ENCODE measurements around the gene NCKAP5.

Gene NCKAP5

DNA sequence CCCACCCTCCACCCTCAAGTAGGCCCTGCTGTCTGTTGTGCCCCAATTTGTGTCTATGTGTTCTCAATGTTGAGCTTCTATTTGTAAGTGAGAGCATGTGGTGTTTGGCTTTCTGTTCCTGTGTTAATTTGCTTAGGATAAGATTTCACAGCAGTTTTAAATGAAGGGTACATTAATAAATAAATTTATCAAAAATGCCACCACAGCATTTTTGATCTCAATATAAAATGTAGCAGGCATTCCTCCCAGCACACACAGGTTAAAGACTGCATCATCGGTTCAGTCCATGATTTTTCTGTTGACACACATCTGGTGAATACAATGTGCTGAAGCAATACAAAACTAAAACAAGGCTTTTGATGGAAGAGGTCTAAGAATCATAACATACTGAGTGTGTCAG lies 486.2 kb downstream of the NCKAP5 start:
- no peak for DNase-seq (ENCODE audit: low spot score)

GRCh38 chr2:133080822-133081221 lies 487.4 kb downstream of the NCKAP5 start:
- DNase-seq (ENCODE audit: low spot score) = no peak

DNA sequence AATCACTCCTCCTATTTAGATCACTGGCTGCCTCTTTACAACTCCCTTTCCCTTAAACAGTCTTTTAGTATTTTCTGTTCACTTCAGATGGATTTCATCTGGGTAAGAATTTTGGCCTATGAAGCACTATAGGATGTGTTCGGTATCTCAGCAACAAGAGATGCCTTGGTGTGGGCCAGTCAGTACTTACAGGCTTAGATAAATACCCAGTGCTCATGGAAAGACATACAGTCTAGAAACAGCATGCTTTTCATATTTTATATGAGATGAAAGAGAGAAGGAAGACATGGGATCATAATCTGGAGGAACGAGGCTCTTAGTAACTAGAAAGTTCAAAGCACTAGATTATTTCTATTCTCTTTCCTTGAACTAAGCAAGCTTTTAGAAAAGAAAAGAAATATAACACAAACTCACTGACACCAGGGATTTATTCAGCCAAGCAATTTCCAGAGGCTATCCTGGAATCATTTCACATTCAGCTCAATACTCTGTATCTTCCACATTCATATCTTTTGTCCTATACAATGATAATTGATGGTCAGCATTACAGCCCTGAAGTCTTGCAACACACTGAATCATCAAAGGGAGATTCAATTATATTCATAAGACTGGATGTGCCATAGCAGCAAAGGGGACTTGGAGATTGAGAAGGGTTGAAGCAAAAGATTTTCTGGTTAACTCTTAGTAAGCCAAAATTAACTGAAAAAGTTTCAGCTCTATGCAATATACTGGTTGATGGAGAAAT lies 489.4 kb downstream of the NCKAP5 start:
- DNase-seq (ENCODE audit: low spot score) = no peak

GRCh38 chr2:133077269-133077822 lies 490.9 kb downstream of the NCKAP5 start:
- DNase-seq (ENCODE audit: low spot score) = no peak

DNA sequence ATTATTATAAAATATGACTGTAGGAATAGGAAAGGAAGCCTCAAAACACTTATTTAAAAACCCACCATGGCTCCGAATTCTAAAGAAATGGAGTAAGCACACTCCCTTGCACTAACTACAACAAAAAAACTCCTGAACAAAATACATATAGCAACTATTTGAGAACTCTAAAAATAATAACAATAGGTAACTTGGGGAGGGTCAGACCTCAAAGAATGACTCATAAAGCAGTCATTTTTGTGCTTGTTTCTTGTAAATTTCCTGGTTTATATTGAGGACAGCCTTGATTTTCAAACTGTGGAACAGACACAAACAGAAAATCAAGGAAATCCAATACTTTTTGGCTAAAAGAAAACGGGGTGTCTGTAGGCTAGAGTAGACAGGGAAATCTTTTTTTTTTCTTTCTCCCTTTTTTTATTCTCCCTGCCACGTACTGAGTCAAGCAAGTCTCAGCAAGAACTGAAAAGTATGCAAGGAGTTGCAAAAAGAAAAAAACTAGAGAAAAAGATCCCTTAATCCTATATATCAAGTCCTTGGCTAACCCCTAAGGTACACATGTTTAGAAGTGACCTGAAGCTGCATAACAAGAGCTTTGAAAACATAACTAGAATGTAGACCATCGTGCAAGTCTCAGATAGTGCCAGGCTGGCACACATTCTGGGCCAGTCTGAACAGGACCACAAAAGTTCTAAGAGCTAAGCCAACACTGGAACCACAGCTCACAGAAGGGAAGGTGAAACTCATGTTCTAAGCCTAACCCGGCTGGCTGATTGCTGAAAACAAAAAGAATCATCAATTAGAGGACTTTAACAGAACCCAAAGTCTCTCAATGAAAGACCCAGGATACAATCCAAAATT lies 495.2 kb downstream of the NCKAP5 start:
- no peak for DNase-seq (ENCODE audit: low spot score)

DNA sequence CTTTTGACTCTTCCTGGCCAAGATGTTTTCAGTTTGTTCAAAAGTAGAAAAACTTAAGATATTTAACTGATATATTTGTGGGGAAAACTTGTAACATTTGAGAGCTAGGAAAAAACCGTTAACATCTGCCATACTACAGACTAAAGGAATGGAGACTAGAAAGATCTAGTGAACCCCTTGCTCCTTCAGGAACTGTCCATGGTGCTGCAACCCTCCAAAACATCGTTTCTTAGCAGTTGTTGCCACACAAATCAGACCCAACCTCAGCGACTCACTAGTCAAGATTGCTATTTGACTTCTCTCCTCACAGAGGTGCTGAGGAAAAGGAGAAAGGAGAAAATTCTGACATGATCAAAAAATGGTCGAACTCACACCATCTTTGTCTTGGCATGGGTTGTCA lies 504.5 kb downstream of the NCKAP5 start:
- no peak for DNase-seq (ENCODE audit: low spot score)

DNA sequence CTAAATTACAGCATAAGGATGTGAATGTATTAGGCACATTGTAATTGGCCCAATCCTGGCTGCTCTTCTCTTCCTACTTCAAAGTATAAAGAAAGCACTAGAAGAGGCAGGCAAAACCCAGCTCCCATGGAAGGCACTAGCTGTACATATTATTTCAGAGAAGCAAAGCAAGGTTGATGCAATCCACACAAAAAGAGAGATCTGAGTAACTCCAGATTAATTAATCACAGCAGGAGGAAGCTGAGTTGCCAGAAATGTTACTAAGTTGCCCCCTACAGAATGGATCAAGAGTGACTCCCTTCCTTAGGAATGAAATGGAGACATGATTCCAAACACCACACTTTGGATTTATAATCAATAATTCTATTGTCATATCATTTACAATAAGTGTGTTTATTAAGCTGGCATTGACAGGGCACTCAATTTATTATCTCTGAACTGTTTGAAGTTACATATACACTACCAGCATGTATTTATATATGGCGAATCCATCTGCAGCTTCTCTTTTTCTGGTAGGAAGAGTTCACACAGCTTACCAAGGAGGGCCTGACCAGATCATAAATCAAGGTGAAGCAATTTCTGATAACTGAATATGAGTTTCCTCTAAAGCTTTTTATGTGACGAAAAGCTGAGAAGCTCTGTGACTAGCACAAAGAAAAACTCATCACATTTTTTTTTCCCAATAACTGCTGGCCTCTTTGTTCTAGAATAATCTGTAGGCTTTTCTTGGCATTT lies 505.2 kb downstream of the NCKAP5 start:
- no peak for DNase-seq (ENCODE audit: low spot score)

GRCh38 chr2:133061874-133062593 lies 506.2 kb downstream of the NCKAP5 start:
- no peak for DNase-seq (ENCODE audit: low spot score)

GRCh38 chr2:133054297-133054696 lies 514.0 kb downstream of the NCKAP5 start:
- DNase-seq (ENCODE audit: low spot score) = no peak

DNA sequence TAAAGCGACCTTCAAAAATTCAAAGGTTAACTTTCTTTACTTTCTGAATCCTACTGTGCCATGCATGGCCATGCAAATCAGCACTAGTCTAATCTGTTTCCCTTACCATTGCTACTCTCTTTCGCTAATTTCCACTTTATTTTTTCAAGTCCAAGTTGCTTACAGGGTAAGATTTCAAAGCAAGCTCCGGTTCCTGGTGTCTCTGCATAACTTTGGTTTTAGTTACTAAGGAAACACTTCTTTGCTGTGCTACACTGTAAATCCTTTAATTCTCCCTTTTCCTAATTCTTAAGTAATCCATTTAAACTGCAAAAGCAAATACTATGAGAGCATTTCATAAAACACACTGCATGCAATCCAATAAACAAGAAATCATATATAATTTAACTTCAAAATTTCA lies 514.7 kb downstream of the NCKAP5 start:
- DNase-seq (ENCODE audit: low spot score) = no peak

DNA sequence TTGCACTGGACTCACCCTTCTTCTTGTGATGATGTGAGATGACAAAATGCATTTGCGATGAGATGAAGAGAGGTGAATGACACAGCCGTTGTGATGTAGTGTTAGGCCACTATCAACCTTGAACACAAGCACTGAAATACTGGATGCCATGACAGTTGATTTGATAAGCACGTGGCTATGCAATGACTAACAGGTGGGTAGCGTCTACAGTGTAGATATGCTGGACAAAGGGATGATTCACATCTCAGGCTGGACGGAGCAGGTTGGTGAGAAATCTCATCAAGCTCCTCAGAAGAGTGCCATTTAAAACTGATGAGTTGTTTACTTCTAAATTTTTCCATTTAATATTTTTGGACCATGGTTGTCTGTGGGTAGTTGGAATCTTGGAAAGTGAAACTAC lies 522.5 kb downstream of the NCKAP5 start:
- DNase-seq (ENCODE audit: low spot score) = no peak

DNA sequence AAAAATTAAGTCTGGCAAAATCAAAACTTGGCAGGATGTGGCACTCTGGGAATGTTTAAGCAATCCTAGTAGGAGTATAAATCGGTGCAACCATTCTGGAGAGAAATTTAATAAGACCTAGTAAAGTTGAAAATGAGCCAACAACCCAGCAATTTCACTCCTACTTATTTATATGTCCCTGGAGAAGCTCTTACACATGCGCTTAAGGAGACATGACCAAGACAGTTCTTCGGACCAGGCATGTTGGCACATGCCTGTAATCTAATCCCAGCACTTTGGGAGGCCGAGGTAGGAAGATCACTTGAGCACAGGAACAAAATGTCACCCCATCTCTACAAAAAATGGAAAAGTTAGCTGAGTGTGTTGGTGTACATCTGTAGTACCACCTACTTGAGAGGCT lies 523.7 kb downstream of the NCKAP5 start:
- no peak for DNase-seq (ENCODE audit: low spot score)

DNA sequence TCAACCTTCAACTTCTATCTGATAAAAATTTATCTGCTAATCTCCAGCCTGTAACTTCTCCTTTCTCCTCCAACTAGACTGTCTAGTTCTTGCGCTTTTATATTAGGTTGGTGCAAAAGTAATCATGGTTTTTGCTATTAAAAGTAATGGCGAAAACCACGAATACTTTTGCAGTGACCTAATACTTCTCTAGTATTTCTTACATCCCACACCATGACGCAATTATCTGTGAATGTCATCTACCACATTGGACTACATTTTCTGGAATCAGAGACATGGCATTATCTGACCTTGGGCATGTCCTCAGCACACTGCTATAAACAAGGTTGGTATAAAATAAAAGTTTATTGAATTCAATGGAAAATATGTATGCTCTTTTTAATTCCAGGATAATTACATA lies 528.1 kb downstream of the NCKAP5 start:
- no peak for DNase-seq (ENCODE audit: low spot score)

DNA sequence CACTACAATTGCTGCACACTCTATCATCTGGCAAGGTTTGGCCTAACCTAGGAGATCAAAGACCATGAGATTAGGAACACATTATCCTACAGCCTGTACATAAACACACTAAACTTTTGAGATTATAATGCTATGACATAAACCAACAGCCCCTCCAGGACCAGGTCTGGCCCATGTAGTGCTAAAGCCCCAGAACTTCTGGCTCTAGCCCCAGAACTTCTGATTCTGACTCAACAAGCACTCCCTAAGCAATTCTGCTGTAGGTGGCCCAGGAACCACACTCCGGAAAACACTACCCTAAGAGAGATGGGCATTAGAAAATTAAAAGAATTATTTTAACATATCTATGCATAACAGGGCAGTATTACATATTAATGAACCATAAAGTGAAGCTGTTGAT lies 528.7 kb downstream of the NCKAP5 start:
- no peak for DNase-seq (ENCODE audit: low spot score)

GRCh38 chr2:133026536-133027177 lies 541.6 kb downstream of the NCKAP5 start:
- no peak for DNase-seq (ENCODE audit: low spot score)

DNA sequence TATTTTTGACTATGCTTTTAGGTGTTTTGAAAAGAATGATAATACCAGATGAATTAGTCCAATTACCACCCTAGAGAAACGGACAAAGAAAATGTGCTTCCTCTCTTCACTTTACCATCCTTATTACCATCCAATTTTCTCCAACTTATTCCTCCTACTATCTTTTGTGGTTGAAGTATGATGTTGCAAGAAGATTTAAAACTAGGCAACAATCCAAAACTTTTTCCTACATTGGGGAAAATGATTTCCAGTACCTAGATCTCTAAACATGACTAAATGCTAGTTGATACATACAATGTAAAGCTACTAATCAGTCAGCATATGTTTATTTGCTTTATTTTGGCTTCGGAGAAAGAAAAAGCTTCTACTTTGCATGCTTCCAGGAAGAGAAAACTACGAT lies 543.3 kb downstream of the NCKAP5 start:
- no peak for DNase-seq (ENCODE audit: low spot score)

GRCh38 chr2:133012847-133013734 lies 555.2 kb downstream of the NCKAP5 start:
- DNase-seq (ENCODE audit: low spot score) = no peak

DNA sequence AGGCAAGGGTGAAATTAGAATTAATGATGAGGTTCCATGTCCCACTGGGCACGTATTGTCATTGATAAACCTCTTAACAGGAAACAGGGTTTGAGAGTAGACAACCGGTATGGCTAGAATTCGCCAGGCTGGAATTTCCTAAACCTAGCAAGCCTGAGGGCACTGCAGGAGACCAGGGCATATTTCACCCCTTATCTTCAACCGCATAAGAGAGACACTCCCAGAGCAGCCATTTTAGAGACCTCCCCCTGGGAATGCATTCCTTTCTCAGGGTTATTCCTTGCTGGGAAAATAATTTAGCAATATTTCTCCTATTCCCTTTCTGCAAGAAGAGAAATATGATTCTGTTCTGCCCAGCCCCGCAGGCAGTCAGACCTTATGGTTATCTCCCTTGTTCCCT lies 563.6 kb downstream of the NCKAP5 start:
- no peak for DNase-seq (ENCODE audit: low spot score)

DNA sequence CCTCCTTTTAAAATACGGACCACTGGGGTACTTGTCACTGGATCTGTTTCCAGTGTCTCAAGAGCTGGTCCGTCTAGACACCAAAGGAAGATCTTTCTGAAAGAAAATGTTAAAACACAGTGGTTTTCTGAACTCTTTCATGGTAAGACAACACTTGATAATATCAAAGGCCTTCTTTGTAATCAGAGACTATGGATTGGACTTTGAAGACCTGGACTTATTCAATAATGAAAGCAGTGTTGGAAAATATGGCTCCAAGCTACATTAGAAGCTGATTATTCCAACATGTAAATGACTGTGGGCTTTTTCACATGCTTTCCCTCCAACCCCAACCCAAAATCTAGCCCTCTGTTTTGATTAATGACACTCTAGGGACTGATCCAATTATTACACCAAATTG lies 568.8 kb downstream of the NCKAP5 start:
- DNase-seq (ENCODE audit: low spot score) = no peak

- DNase-seq (ENCODE audit: low spot score) = no peak
Observed at GRCh38 chr2:132998221-132998620, 570.0 kb downstream of the NCKAP5 start.
